HEK293 (cell line): ENCODE results near the gene CYP11A1.
A peak's percentile ranks its signal among the peaks of the same experiment; 100 is the strongest.

Experiments used
- CTCF ChIA-PET: fragments of 350-600 bp; formaldehyde crosslinking; extraction: SDS; loops from one replicate; lab custom pipeline; 2021; ENCODE audit warnings: antibody characterized with exemption; lab: Yijun Ruan, JAX
- POLR2A ChIA-PET: fragments of 300-600 bp; formaldehyde crosslinking; extraction: SDS; loops from one replicate; lab custom pipeline; 2020; ENCODE audit warnings: antibody characterized with exemption, inconsistent platforms; lab: Yijun Ruan, JAX
- H3K27ac ChIP-seq: fragments of 200-500 bp; sonication (Bioruptor generic); 2 replicates; pipeline ENCODE4 v1.5.1; 2014; ENCODE audit warnings: low read depth, low read length, control low read depth, inconsistent platforms; ENCODE audit errors: extremely low read depth
- H3K36me3 ChIP-seq, 2 experiments: fragments of 200-500 bp in 1 of 2; sonication (Bioruptor generic) in 1 of 2; 1 replicate in 1 of 2; 2 replicates in 1 of 2; pipeline ENCODE4 v1.5.1; 2014 to 2017; ENCODE audit warnings: inconsistent platforms in 2 of 2, low read length in 2 of 2; ENCODE audit not compliant: control insufficient read depth in 2 of 2, insufficient read depth in 1 of 2
- H3K4me1 ChIP-seq: fragments of 200-500 bp; sonication (Bioruptor generic); 2 replicates; pipeline ENCODE4 v1.5.1; 2014; ENCODE audit warnings: mild to moderate bottlenecking, low read length, inconsistent platforms; ENCODE audit not compliant: control insufficient read depth, insufficient read depth
- H3K4me3 ChIP-seq: 2 replicates; pipeline ENCODE4 v1.5.1; 2011; ENCODE audit warnings: low read depth, mild to moderate bottlenecking, control low read depth, low read length, moderate library complexity
- H3K9me3 ChIP-seq: fragments of 200-500 bp; sonication (Bioruptor generic); 2 replicates; pipeline ENCODE4 v1.5.1; 2014; ENCODE audit warnings: low read depth, low read length, inconsistent platforms; ENCODE audit not compliant: control insufficient read depth, insufficient read depth
- BCL11B ChIP-seq: fragments of 450-650 bp; formaldehyde crosslinking; IDR thresholded peaks from 2 replicates; pipeline ENCODE4 v1.5.1; 2016; ENCODE audit warnings: low read depth, missing biosample characterization, missing genetic modification characterization
- CTCF ChIP-seq: fragments of 450-650 bp; formaldehyde crosslinking; IDR thresholded peaks from 2 replicates; pipeline ENCODE4 v1.5.1; 2016; ENCODE audit warnings: missing biosample characterization, missing genetic modification characterization
- EGR2 ChIP-seq: fragments of 450-650 bp; formaldehyde crosslinking; IDR thresholded peaks from 2 replicates; pipeline ENCODE4 v1.5.1; 2016; ENCODE audit warnings: low read depth, missing biosample characterization, missing genetic modification characterization
- GLIS1 ChIP-seq: fragments of 450-650 bp; formaldehyde crosslinking; IDR thresholded peaks from 2 replicates; pipeline ENCODE4 v1.5.1; 2016; ENCODE audit warnings: missing biosample characterization, missing genetic modification characterization
- GLIS2 ChIP-seq: fragments of 450-650 bp; formaldehyde crosslinking; IDR thresholded peaks from 2 replicates; pipeline ENCODE4 v1.5.1; 2016; ENCODE audit warnings: missing biosample characterization, missing genetic modification characterization
- KLF16 ChIP-seq: fragments of 450-650 bp; formaldehyde crosslinking; IDR thresholded peaks from 2 replicates; pipeline ENCODE4 v1.5.1; 2017; ENCODE audit warnings: missing biosample characterization, missing genetic modification characterization
- KLF7 ChIP-seq: fragments of 450-650 bp; formaldehyde crosslinking; IDR thresholded peaks from 2 replicates; pipeline ENCODE4 v1.5.1; 2016; ENCODE audit warnings: missing biosample characterization, missing genetic modification characterization, borderline replicate concordance
- KLF8 ChIP-seq: fragments of 450-650 bp; formaldehyde crosslinking; IDR thresholded peaks from 2 replicates; pipeline ENCODE4 v1.5.1; 2016; ENCODE audit warnings: missing biosample characterization, missing genetic modification characterization
- ZBTB17 ChIP-seq: fragments of 450-650 bp; formaldehyde crosslinking; IDR thresholded peaks from 2 replicates; pipeline ENCODE4 v1.5.1; 2016; ENCODE audit warnings: missing biosample characterization, missing genetic modification characterization
- ZFHX2 ChIP-seq: fragments of 450-650 bp; formaldehyde crosslinking; conservative IDR thresholded peaks from 2 replicates; pipeline ENCODE4 v1.5.1; 2016; ENCODE audit warnings: missing biosample characterization, missing genetic modification characterization
- ZIC2 ChIP-seq: fragments of 450-650 bp; formaldehyde crosslinking; IDR thresholded peaks from 2 replicates; pipeline ENCODE4 v1.5.1; 2016; ENCODE audit warnings: missing biosample characterization, missing genetic modification characterization
- ZNF133 ChIP-seq: fragments of 450-650 bp; formaldehyde crosslinking; IDR thresholded peaks from 2 replicates; pipeline ENCODE4 v1.5.1; 2016; ENCODE audit warnings: missing biosample characterization, missing genetic modification characterization
- ZNF148 ChIP-seq: fragments of 450-650 bp; formaldehyde crosslinking; IDR thresholded peaks from 2 replicates; pipeline ENCODE4 v1.5.0; 2017; ENCODE audit warnings: missing biosample characterization, missing genetic modification characterization, borderline replicate concordance
- ZNF2 ChIP-seq: fragments of 450-650 bp; formaldehyde crosslinking; IDR thresholded peaks from 2 replicates; pipeline ENCODE4 v1.5.1; 2016; ENCODE audit warnings: missing biosample characterization, missing genetic modification characterization
- ZNF221 ChIP-seq: fragments of 450-650 bp; formaldehyde crosslinking; IDR thresholded peaks from 2 replicates; pipeline ENCODE4 v1.5.1; 2017; ENCODE audit warnings: missing biosample characterization, missing genetic modification characterization, borderline replicate concordance
- ZNF239 ChIP-seq: fragments of 450-650 bp; formaldehyde crosslinking; IDR thresholded peaks from 2 replicates; pipeline ENCODE4 v1.5.1; 2016; ENCODE audit warnings: missing biosample characterization, missing genetic modification characterization
- ZNF433 ChIP-seq: fragments of 450-650 bp; formaldehyde crosslinking; IDR thresholded peaks from 2 replicates; pipeline ENCODE4 v1.5.1; 2016; ENCODE audit warnings: missing biosample characterization, missing genetic modification characterization, low read depth
- ZNF600 ChIP-seq: fragments of 450-650 bp; formaldehyde crosslinking; IDR thresholded peaks from 2 replicates; pipeline ENCODE4 v1.5.1; 2016; ENCODE audit warnings: missing biosample characterization, missing genetic modification characterization
- ZNF639 ChIP-seq: fragments of 450-650 bp; formaldehyde crosslinking; IDR thresholded peaks from 2 replicates; pipeline ENCODE4 v1.5.1; 2016; ENCODE audit warnings: missing biosample characterization, missing genetic modification characterization
- ZNF654 ChIP-seq: fragments of 450-650 bp; formaldehyde crosslinking; IDR thresholded peaks from 2 replicates; pipeline ENCODE4 v1.5.1; 2016; ENCODE audit warnings: low read depth, missing biosample characterization, missing genetic modification characterization
- ZSCAN18 ChIP-seq: fragments of 450-650 bp; formaldehyde crosslinking; IDR thresholded peaks from 2 replicates; pipeline ENCODE4 v1.5.1; 2016; ENCODE audit warnings: missing biosample characterization, missing genetic modification characterization

The CYP11A1 gene

GRCh38 chr15:74304431-74304830, 63.0 kb downstream of the CYP11A1 start:
- H3K4me3 ChIP-seq, result no peak overlapping the region
- POLR2A ChIA-PET, result no interaction called here
- H3K4me1 ChIP-seq, result no peaks in the 10 kb centered on the region; the same call in 1 of the 2 replicates
- TF ChIP-seq ZNF433 (no peak), EGR2 (tag by site-specific recombination) (peak; percentile 87), ZFHX2 (peak; percentile 94), ZIC2 (tag by site-specific recombination) (0 out of 2 replicates have a peak, but pooled peaks have one; percentile 19), ZNF148 (tag by site-specific recombination) (no peak)
- TF ChIP-seq, all 188 proteins: peak for 3
- no peaks in the 10 kb centered on the region for H3K9me3 ChIP-seq
- CTCF ChIA-PET, result interaction anchor here (0.6 to 2.4 kb wide), 16 partner anchors 7 to 332 kb away, joined by 3 to 26 read pairs (median 4); no protein-coding TSS in a partner anchor
- H3K27ac ChIP-seq, result no peak overlapping the region
- no peaks in the 10 kb centered on the region for H3K36me3 ChIP-seq

GRCh38 chr15:74303741-74304309, 63.6 kb downstream of the CYP11A1 start:
- POLR2A ChIA-PET, result no interaction called here

GRCh38 chr15:74302821-74303359, 64.6 kb downstream of the CYP11A1 start:
- Histone ChIP-seq H3K36me3 (no peaks in the 10 kb centered on the region), H3K4me1 (no peaks in the 10 kb centered on the region; the same call in 1 of the 2 replicates), H3K9me3 (no peaks in the 10 kb centered on the region), H3K4me3 (no peak overlapping the region), H3K27ac (no peak overlapping the region)
- POLR2A ChIA-PET, result no interaction called here
- CTCF ChIA-PET, result interaction anchor here (0.7 to 2.4 kb wide), 8 partner anchors 12 to 329 kb away, joined by 3 to 26 read pairs (median 4); no protein-coding TSS in a partner anchor
- TF ChIP-seq ZNF239 (tag by site-specific recombination) (no peak), ZBTB17 (tag by site-specific recombination) (peak; percentile 39; the same call in 1 of the 2 replicates), ZIC2 (tag by site-specific recombination) (peak; percentile 93), ZSCAN18 (tag by site-specific recombination) (no peak), ZNF654 (tag by site-specific recombination) (peak; percentile 40), KLF8 (tag by site-specific recombination) (0 out of 2 replicates have a peak, but pooled peaks have one; percentile 46), ZNF133 (0 out of 2 replicates have a peak, but pooled peaks have one; percentile 3), ZNF600 (peak; percentile 37; the same call in 1 of the 2 replicates), CTCF (tag by site-specific recombination) (peak; percentile 87), ZNF2 (tag by site-specific recombination) (peak; percentile 63; the same call in 1 of the 2 replicates), GLIS1 (tag by site-specific recombination) (peak; percentile 88), ZNF221 (tag by site-specific recombination) (no peak), GLIS2 (tag by site-specific recombination) (peak; percentile 7; the same call in 1 of the 2 replicates), KLF7 (tag by site-specific recombination) (no peak)

More at GRCh38 chr15:74303741-74304309, 63.6 kb downstream of the CYP11A1 start:
- Histone ChIP-seq H3K4me3 (no peak overlapping the region), H3K36me3 (no peaks in the 10 kb centered on the region), H3K27ac (no peak overlapping the region), H3K9me3 (no peaks in the 10 kb centered on the region), H3K4me1 (no peaks in the 10 kb centered on the region; the same call in 1 of the 2 replicates)
- no peak for TF ChIP-seq ZNF239 (tag by site-specific recombination)
- no peak for TF ChIP-seq BCL11B (tag by site-specific recombination)
- TF ChIP-seq KLF16 (tag by site-specific recombination), result no peak
- TF ChIP-seq ZNF639, result no peak
- TF ChIP-seq ZIC2 (tag by site-specific recombination), result peak; percentile 42
- CTCF ChIA-PET, result interaction anchor here (0.6 to 2.4 kb wide), 21 partner anchors 12 to 330 kb away, joined by 3 to 26 read pairs (median 4); no protein-coding TSS in a partner anchor
